Panc1 (cell line): Measurements from ENCODE around the gene WSCD2. TPM values are rescaled to one million over a fixed set of nuclear protein-coding genes. Genes with fewer than 3 reads are reported as not detected.

Source experiments
- ATAC-seq: fragments of 200-7000 bp; cut with Tn5 transposase; 2 replicates; pipeline ENCODE4 v1.9.1; 2020; ENCODE audit warnings: mild to moderate bottlenecking, moderate library complexity
- BruUV-seq: library from RNA; stranded (reverse); fragments of 400-500 nt; replicated peaks from 2 replicates; lab custom pipeline; 2021; lab: Mats Ljungman, UMichigan
- CTCF ChIA-PET: fragments of 300-600 bp; sonication (Branson Sonifier 250); formaldehyde crosslinking; loops from one replicate; lab custom pipeline; 2022; ENCODE audit warnings: antibody characterized with exemption; lab: Charles Lee
- POLR2A ChIA-PET: fragments of 300-600 bp; sonication (Branson Sonifier 250); formaldehyde crosslinking; loops from one replicate; lab custom pipeline; 2022; ENCODE audit warnings: antibody characterized with exemption; lab: Charles Lee
- DNase-seq: peaks from one replicate; pipeline ENCODE4 v3.0.0-alpha.2; 2010; ENCODE audit warnings: low read depth, low spot score
- H3K27ac ChIP-seq: 2 replicates; pipeline ENCODE4 v1.5.1; 2011; ENCODE audit warnings: mild to moderate bottlenecking, low read length, inconsistent platforms
- H3K27me3 ChIP-seq: fragments of 200-500 bp; sonication (Bioruptor generic); 2 replicates; pipeline ENCODE4 v1.6.0; 2014; ENCODE audit warnings: low read length, inconsistent platforms; ENCODE audit not compliant: control insufficient read depth, insufficient read depth
- H3K36me3 ChIP-seq: fragments of 200-500 bp; sonication (Bioruptor generic); 2 replicates; pipeline ENCODE4 v1.5.1; 2014; ENCODE audit warnings: inconsistent platforms, mild to moderate bottlenecking, low read length, moderate library complexity; ENCODE audit not compliant: control insufficient read depth, insufficient read depth
- H3K4me1 ChIP-seq: 2 replicates; pipeline ENCODE4 v1.5.1; 2011; ENCODE audit warnings: inconsistent platforms, mild to moderate bottlenecking, low read length, moderate library complexity; ENCODE audit not compliant: control insufficient read depth, insufficient read depth
- H3K4me3 ChIP-seq, 2 experiments: 2 replicates each; pipeline ENCODE4 v1.5.1; 2011 to 2012; ENCODE audit warnings: low read depth in 2 of 2, low read length in 2 of 2, mild to moderate bottlenecking in 2 of 2, inconsistent platforms in 1 of 2, moderate library complexity in 1 of 2
- H3K9me3 ChIP-seq: fragments of 200-500 bp; sonication (Bioruptor generic); 2 replicates; pipeline ENCODE4 v1.5.1; 2014; ENCODE audit warnings: low read depth, mild to moderate bottlenecking, inconsistent platforms, low read length, moderate library complexity; ENCODE audit not compliant: control insufficient read depth, insufficient read depth
- CTCF ChIP-seq: fragments of 450-650 bp; IDR thresholded peaks from 2 replicates; pipeline ENCODE4 v1.5.1; 2017; ENCODE audit warnings: mild to moderate bottlenecking
- POLR2AphosphoS5 ChIP-seq: IDR thresholded peaks from 2 replicates; pipeline ENCODE4 v1.6.1; 2012; ENCODE audit warnings: mild to moderate bottlenecking, low read depth, low read length, moderate library complexity
- REST ChIP-seq, 2 experiments: IDR thresholded peaks; 2 replicates each; pipeline ENCODE4 v1.6.1; 2011 to 2012; ENCODE audit warnings: low read depth in 2 of 2, control low read depth in 1 of 2, low read length in 1 of 2, mild to moderate bottlenecking in 1 of 2, moderate library complexity in 1 of 2; ENCODE audit not compliant: insufficient read depth in 1 of 2
- SIN3A ChIP-seq: IDR thresholded peaks from 2 replicates; pipeline ENCODE4 v1.6.1; 2012; ENCODE audit warnings: low read depth, mild to moderate bottlenecking, low read length, moderate library complexity, borderline replicate concordance; ENCODE audit not compliant: insufficient read depth
- TCF7L2 ChIP-seq: IDR thresholded peaks from 2 replicates; pipeline ENCODE4 v1.6.1; 2011; ENCODE audit warnings: mild to moderate bottlenecking, low read depth, low read length, inconsistent platforms
- in situ Hi-C: cut with HindIII; loops from 2 replicates; pipeline ENCODE4 v1.10.0; 2016; ENCODE audit warnings: low sequenced_read_pairs, low pct_unique_long_range_greater_than_20kb
- intact Hi-C: fragments of 100-400 bp; cut with micrococcal nuclease; formaldehyde crosslinking; loops from one replicate; pipeline ENCODE4 v1.10.0; 2022; ENCODE audit not compliant: unreplicated experiment
- total RNA-seq: library from RNA; stranded (reverse); gene quantifications from one replicate; pipeline ENCODE4 v1.2.1, GENCODE V29; 2021; ENCODE audit not compliant: unreplicated experiment

Gene WSCD2
- total RNA-seq, 1 experiment from 2014 or later = 0.64 TPM

- no peak for ATAC-seq
- no peaks in the 10 kb centered on the region for H3K9me3 ChIP-seq
- no peak overlapping the region for H3K4me3 ChIP-seq
- no peaks in the 10 kb centered on the region for H3K4me1 ChIP-seq
- peaks cover 11% of the 10 kb centered on the region; the same call in 1 of the 2 replicates for H3K27me3 ChIP-seq
- ChIA-PET POLR2A (no interaction called here), CTCF (no interaction called here)
- BruUV-seq = no TSS peak
- H3K36me3 ChIP-seq = no peaks in the 10 kb centered on the region
- in situ Hi-C loops = no loop called here
- intact Hi-C loops = no loop called here
- no peak for DNase-seq
- TF ChIP-seq POLR2AphosphoS5 = no peak
- no peak overlapping the region for H3K27ac ChIP-seq
Measured at GRCh38 chr12:108156717-108157116, 27.6 kb downstream of the WSCD2 start.

- ATAC-seq (no peak), DNase-seq (no peak)
- no peak for TF ChIP-seq CTCF
- no peak for TF ChIP-seq TCF7L2
- in situ Hi-C loops (no loop called here), intact Hi-C loops (no loop called here)
- Histone ChIP-seq H3K4me3 (no peak overlapping the region), H3K36me3 (no peaks in the 10 kb centered on the region), H3K27ac (no peak overlapping the region), H3K9me3 (no peaks in the 10 kb centered on the region), H3K4me1 (no peaks in the 10 kb centered on the region), H3K27me3 (peaks cover 11% of the 10 kb centered on the region; the same call in 1 of the 2 replicates)
- CTCF ChIA-PET = no interaction called here
- POLR2A ChIA-PET = no interaction called here
- BruUV-seq = no TSS peak
Measured at GRCh38 chr12:108157870-108158459, 28.9 kb downstream of the WSCD2 start.

GRCh38 chr12:108162207-108162606 is 33.1 kb downstream of the WSCD2 start:
- H3K36me3 ChIP-seq = no peaks in the 10 kb centered on the region
- DNase-seq (no peak), ATAC-seq (no peak)
- no peaks in the 10 kb centered on the region for H3K9me3 ChIP-seq
- no peak for TF ChIP-seq CTCF
- no peak for TF ChIP-seq TCF7L2
- TF ChIP-seq POLR2AphosphoS5 = no peak
- no peak for TF ChIP-seq SIN3A
- TF ChIP-seq REST (IDR thresholded peaks at IDR 0.05; ENCODE audit: insufficient read depth in 1 of 2, low read depth in 2 of 2, low read length in 1 of 2) = no peak
- ChIA-PET POLR2A (no interaction called here), CTCF (no interaction called here)
- H3K4me1 ChIP-seq = no peaks in the 10 kb centered on the region
- in situ Hi-C loops = no loop called here
- intact Hi-C loops = no loop called here
- peaks cover 13% of the 10 kb centered on the region; the same call in 1 of the 2 replicates for H3K27me3 ChIP-seq
- H3K4me3 ChIP-seq = no peak overlapping the region
- no peak overlapping the region for H3K27ac ChIP-seq
- no TSS peak for BruUV-seq
